CD8-positive, alpha-beta memory T cell (primary cell): ENCODE data around the gene FANCD2OS. TPM values are rescaled to one million over a fixed set of nuclear protein-coding genes. Genes with fewer than 3 reads are reported as not detected.
"Not testable (repeated sequence)": the region's sequence is repeated elsewhere in the genome, so short reads cannot be mapped to it uniquely, and the experiment has no call there.

Experiments
- CTCF ChIA-PET: fragments of 350-600 bp; sonication (Branson Sonifier 250); formaldehyde crosslinking; loops from one replicate; lab custom pipeline; 2021; ENCODE audit warnings: antibody characterized with exemption; lab: Charles Lee
- POLR2A ChIA-PET: fragments of 350-600 bp; sonication (Branson Sonifier 250); formaldehyde crosslinking; loops from one replicate; lab custom pipeline; 2021; ENCODE audit warnings: antibody characterized with exemption; lab: Charles Lee
- DNase-seq, 5 donors: peaks; one replicate each; pipeline versions ENCODE4 v3.0.0 to v3.0.0-alpha.2; 2020 to 2022; ENCODE audit warnings: mixed read lengths in 1 of 5
- H3K27ac ChIP-seq: one replicate; pipeline ENCODE4 v1.7.0; 2013; ENCODE audit warnings: low read depth, mild to moderate bottlenecking, low read length, moderate library complexity
- H3K27me3 ChIP-seq: 2 replicates; pipeline ENCODE4 v1.7.0; 2013; ENCODE audit warnings: low read length, mild to moderate bottlenecking; ENCODE audit not compliant: insufficient read depth, poor library complexity, severe bottlenecking
- H3K36me3 ChIP-seq: 2 replicates; pipeline ENCODE4 v1.7.0; 2013; ENCODE audit warnings: mild to moderate bottlenecking, low read length, moderate library complexity; ENCODE audit not compliant: insufficient read depth
- H3K4me1 ChIP-seq: 2 replicates; pipeline ENCODE4 v1.7.0; 2013; ENCODE audit warnings: mild to moderate bottlenecking, low read length, moderate library complexity; ENCODE audit not compliant: insufficient read depth
- H3K4me3 ChIP-seq: 2 replicates; pipeline ENCODE4 v1.7.0; 2013; ENCODE audit warnings: mild to moderate bottlenecking, low read length
- H3K9me3 ChIP-seq: 2 replicates; pipeline ENCODE4 v1.7.0; 2013; ENCODE audit warnings: mild to moderate bottlenecking, low read length
- H3K27ac Mint-ChIP-seq, 8 donors: one replicate each; pipeline ENCODE4 v1.8.0; 2020 to 2021; ENCODE audit warnings: mixed read lengths in 8 of 8, mild to moderate bottlenecking in 6 of 8, inconsistent platforms in 3 of 8, moderate library complexity in 3 of 8
- H3K27me3 Mint-ChIP-seq, 2 donors: one replicate each; pipeline ENCODE4 v1.8.0; 2020 to 2021; ENCODE audit warnings: mixed read lengths in 2 of 2, mild to moderate bottlenecking in 1 of 2, moderate library complexity in 1 of 2
- H3K36me3 Mint-ChIP-seq, 3 donors: one replicate each; pipeline ENCODE4 v1.8.0; 2020 to 2021; ENCODE audit warnings: mixed read lengths in 3 of 3, inconsistent platforms in 1 of 3, mild to moderate bottlenecking in 1 of 3
- H3K4me1 Mint-ChIP-seq, 3 donors: one replicate each; pipeline ENCODE4 v1.8.0; 2020 to 2021; ENCODE audit warnings: mixed read lengths in 3 of 3, inconsistent platforms in 1 of 3, mild to moderate bottlenecking in 1 of 3
- H3K4me3 Mint-ChIP-seq, 7 donors: one replicate each; pipeline ENCODE4 v1.8.0; 2020 to 2021; ENCODE audit warnings: mixed read lengths in 7 of 7, mild to moderate bottlenecking in 6 of 7, moderate library complexity in 4 of 7, inconsistent platforms in 2 of 7
- H3K9me3 Mint-ChIP-seq, 5 donors: one replicate each; pipeline ENCODE4 v1.8.0; 2020 to 2022; ENCODE audit warnings: mixed read lengths in 5 of 5, mild to moderate bottlenecking in 3 of 5, moderate library complexity in 2 of 5, inconsistent platforms in 1 of 5
- polyA plus RNA-seq: library from polyadenylated mRNA; unstranded; fragments of 300-500 nt; fragmentation: Illumina TruSeq; gene quantifications from one replicate; pipeline ENCODE4 v1.2.3, GENCODE V29; 2021
- total RNA-seq, 2 experiments: library from RNA; stranded (reverse); gene quantifications; one replicate each; pipeline ENCODE4 v1.2.3, GENCODE V29; 2021

FANCD2OS gene
- total and polyA plus RNA-seq, 3 experiments from 2014 or later: not detected

GRCh38 chr3:10090774-10091173 lies 17.3 kb downstream of the FANCD2OS start:
- CTCF ChIA-PET: interaction anchor here (1.9 kb wide), 1 partner anchor 158 kb away, joined by 4 read pairs; the partner anchor contains the start of gene CRELD1
- H3K27me3 Mint-ChIP-seq: not testable (repeated sequence)

GRCh38 chr3:10090179-10090578 lies 17.9 kb downstream of the FANCD2OS start:
- H3K4me3 ChIP-seq: no peak overlapping the region
- no peaks in the 10 kb centered on the region for H3K9me3 ChIP-seq
- peaks cover 14% of the 10 kb centered on the region for H3K36me3 ChIP-seq
- Mint-ChIP-seq H3K27ac (peak overlapping the region in 3 of 8 donors; percentile 20 to 50 (median 31)), H3K9me3 (no peaks in the 10 kb centered on the region), H3K4me3 (no peak overlapping the region), H3K36me3 (peaks cover 5 to 48% (median 13%) of the 10 kb centered on the region in 3 donors), H3K4me1 (no peaks in the 10 kb centered on the region), H3K27me3 (no peaks in the 10 kb centered on the region)
- no peaks in the 10 kb centered on the region for H3K4me1 ChIP-seq
- H3K27ac ChIP-seq: no peak overlapping the region
- DNase-seq: no peak
- ChIA-PET POLR2A (no interaction called here), CTCF (interaction anchor here (1.9 kb wide), 1 partner anchor 157 kb away, joined by 4 read pairs; the partner anchor contains the start of gene CRELD1)
- H3K27me3 ChIP-seq: no peaks in the 10 kb centered on the region

More at GRCh38 chr3:10090774-10091173, 17.3 kb downstream of the FANCD2OS start:
- DNase-seq, H3K27ac Mint-ChIP-seq, H3K4me3 Mint-ChIP-seq, H3K27me3 ChIP-seq, H3K4me1 ChIP-seq, H3K27ac ChIP-seq, POLR2A ChIA-PET, H3K4me3 ChIP-seq, H3K4me1 Mint-ChIP-seq, H3K9me3 ChIP-seq, H3K9me3 Mint-ChIP-seq: not testable (repeated sequence)
- H3K36me3 ChIP-seq: peaks cover 14% of the 10 kb centered on the region
- peaks cover 5 to 47% (median 13%) of the 10 kb centered on the region in 3 donors for H3K36me3 Mint-ChIP-seq

- DNase-seq: no peak
- peak overlapping the region in 1 of 8 donors; percentile 26 for H3K27ac Mint-ChIP-seq
- no peaks in the 10 kb centered on the region for H3K27me3 Mint-ChIP-seq
- H3K4me3 ChIP-seq: no peak overlapping the region
- no peak overlapping the region for H3K27ac ChIP-seq
- H3K4me1 Mint-ChIP-seq: no peaks in the 10 kb centered on the region
- CTCF ChIA-PET: no interaction called here
- H3K9me3 ChIP-seq: no peaks in the 10 kb centered on the region
- H3K36me3 ChIP-seq: peaks cover 13% of the 10 kb centered on the region
- no peaks in the 10 kb centered on the region for H3K4me1 ChIP-seq
- POLR2A ChIA-PET: no interaction called here
- peaks cover 5 to 48% (median 15%) of the 10 kb centered on the region in 3 donors for H3K36me3 Mint-ChIP-seq
- no peaks in the 10 kb centered on the region for H3K9me3 Mint-ChIP-seq
- H3K4me3 Mint-ChIP-seq: no peak overlapping the region
- no peaks in the 10 kb centered on the region for H3K27me3 ChIP-seq
Measured at GRCh38 chr3:10088256-10088655, 19.8 kb downstream of the FANCD2OS start.

GRCh38 chr3:10085738-10086137 lies 22.3 kb downstream of the FANCD2OS start:
- no peaks in the 10 kb centered on the region for H3K4me1 Mint-ChIP-seq
- no peaks in the 10 kb centered on the region for H3K27me3 Mint-ChIP-seq
- CTCF ChIA-PET: no interaction called here
- Histone ChIP-seq H3K9me3 (no peaks in the 10 kb centered on the region), H3K27ac (no peak overlapping the region), H3K4me3 (no peak overlapping the region), H3K27me3 (no peaks in the 10 kb centered on the region), H3K4me1 (no peaks in the 10 kb centered on the region), H3K36me3 (peaks cover 7% of the 10 kb centered on the region)
- no peak overlapping the region for H3K4me3 Mint-ChIP-seq
- H3K36me3 Mint-ChIP-seq: peaks cover 0 to 53% (median 19%) of the 10 kb centered on the region in 3 donors
- H3K27ac Mint-ChIP-seq: no peak overlapping the region
- no peak for DNase-seq
- no peaks in the 10 kb centered on the region for H3K9me3 Mint-ChIP-seq
- POLR2A ChIA-PET: no interaction called here

- Mint-ChIP-seq H3K27me3 (no peaks in the 10 kb centered on the region), H3K36me3 (peaks cover 0 to 38% (median 13%) of the 10 kb centered on the region in 3 donors), H3K9me3 (no peaks in the 10 kb centered on the region), H3K4me3 (no peak overlapping the region), H3K27ac (peak overlapping the region in 1 of 8 donors; percentile 17), H3K4me1 (no peaks in the 10 kb centered on the region)
- Histone ChIP-seq H3K27ac (no peak overlapping the region), H3K4me3 (no peak overlapping the region), H3K9me3 (no peaks in the 10 kb centered on the region), H3K36me3 (no peaks in the 10 kb centered on the region), H3K4me1 (no peaks in the 10 kb centered on the region), H3K27me3 (no peaks in the 10 kb centered on the region)
- POLR2A ChIA-PET: no interaction called here
- CTCF ChIA-PET: no interaction called here
- DNase-seq: no peak
Measured at GRCh38 chr3:10081871-10082270, 26.2 kb downstream of the FANCD2OS start.

GRCh38 chr3:10074666-10075065 lies 33.4 kb downstream of the FANCD2OS start:
- Mint-ChIP-seq H3K9me3 (no peaks in the 10 kb centered on the region), H3K27me3 (no peaks in the 10 kb centered on the region), H3K4me1 (no peaks in the 10 kb centered on the region), H3K27ac (no peak overlapping the region), H3K36me3 (peaks cover 0 to 23% (median 8%) of the 10 kb centered on the region in 3 donors), H3K4me3 (no peak overlapping the region)
- H3K9me3 ChIP-seq: no peaks in the 10 kb centered on the region
- ChIA-PET POLR2A (no interaction called here), CTCF (no interaction called here)
- no peak for DNase-seq
- no peak overlapping the region for H3K27ac ChIP-seq
- H3K4me1 ChIP-seq: no peaks in the 10 kb centered on the region
- H3K36me3 ChIP-seq: no peaks in the 10 kb centered on the region
- no peaks in the 10 kb centered on the region for H3K27me3 ChIP-seq
- H3K4me3 ChIP-seq: no peak overlapping the region

GRCh38 chr3:10070077-10070476 lies 38.0 kb downstream of the FANCD2OS start:
- H3K4me3 ChIP-seq, H3K27me3 ChIP-seq, POLR2A ChIA-PET, H3K27ac Mint-ChIP-seq, H3K4me3 Mint-ChIP-seq, H3K9me3 Mint-ChIP-seq, H3K27me3 Mint-ChIP-seq, H3K27ac ChIP-seq, CTCF ChIA-PET, H3K4me1 ChIP-seq, DNase-seq, H3K36me3 ChIP-seq, H3K4me1 Mint-ChIP-seq, H3K9me3 ChIP-seq: not testable (repeated sequence)
- H3K36me3 Mint-ChIP-seq: peaks cover 11 to 44% (median 16%) of the 10 kb centered on the region in 3 donors

- ChIA-PET POLR2A (no interaction called here), CTCF (no interaction called here)
- H3K4me1 ChIP-seq: no peaks in the 10 kb centered on the region
- no peaks in the 10 kb centered on the region for H3K36me3 ChIP-seq
- H3K27ac ChIP-seq: no peak overlapping the region
- H3K27me3 ChIP-seq: no peaks in the 10 kb centered on the region
- Mint-ChIP-seq H3K27ac (no peak overlapping the region), H3K4me1 (no peaks in the 10 kb centered on the region), H3K9me3 (no peaks in the 10 kb centered on the region), H3K36me3 (peaks cover 2 to 20% (median 11%) of the 10 kb centered on the region in 3 donors), H3K4me3 (no peak overlapping the region), H3K27me3 (peaks cover 0 to 2% of the 10 kb centered on the region in 2 donors)
- H3K4me3 ChIP-seq: no peak overlapping the region
- no peaks in the 10 kb centered on the region for H3K9me3 ChIP-seq
- no peak for DNase-seq
Measured at GRCh38 chr3:10055097-10055496, 53.0 kb downstream of the FANCD2OS start.
